BLaER1 treated with 17β-estradiol and CSF1 and Interleukin-3, amounts not matched to agents 10 nM and 100 nM (cell line): Measurements from ENCODE around the gene TARS3.
A peak's percentile ranks its signal among the peaks of the same experiment; 100 is the strongest.

Experiments
- H3K27ac ChIP-seq, 11 experiments: shearing (Covaris generic); formaldehyde crosslinking; 2 replicates each; pipeline ENCODE4 v1.8.1; 2022
- H3K27me3 ChIP-seq, 11 experiments: shearing (Covaris generic); formaldehyde crosslinking; 2 replicates each; pipeline ENCODE4 v1.8.1; 2022
- H3K36me3 ChIP-seq, 11 experiments: shearing (Covaris generic); formaldehyde crosslinking; 2 replicates each; pipeline ENCODE4 v1.8.1; 2022
- H3K4me1 ChIP-seq, 10 experiments: shearing (Covaris generic); formaldehyde crosslinking; 2 replicates each; pipeline ENCODE4 v1.8.1; 2022
- H3K4me2 ChIP-seq, 11 experiments: shearing (Covaris generic); formaldehyde crosslinking; 2 replicates each; pipeline ENCODE4 v1.8.1; 2022
- H3K4me3 ChIP-seq, 10 experiments: shearing (Covaris generic); formaldehyde crosslinking; 2 replicates each; pipeline ENCODE4 v1.8.1; 2022
- H3K9ac ChIP-seq, 11 experiments: shearing (Covaris generic); formaldehyde crosslinking; 2 replicates each; pipeline ENCODE4 v1.8.1; 2022
- H3K9me3 ChIP-seq, 11 experiments: shearing (Covaris generic); formaldehyde crosslinking; replicated peaks in 1 of 11; 2 replicates each; pipeline ENCODE4 v1.8.1; 2022
- H4K20me1 ChIP-seq, 11 experiments: shearing (Covaris generic); formaldehyde crosslinking; 2 replicates each; pipeline ENCODE4 v1.8.1; 2022
- Cebpa-rat ChIP-seq, 11 experiments: shearing (Covaris generic); IDR thresholded peaks; 2 replicates each; pipeline ENCODE4 v1.8.1; 2022

Gene TARS3

GRCh38 chr15:101654171-101654570 is 70.1 kb downstream of the TARS3 start:
- Histone ChIP-seq H3K36me3 (peaks cover 4 to 13% (median 8%) of the 10 kb centered on the region in 11 experiments; a peak in 18 of 22 replicates), H4K20me1 (peaks cover 0 to 22% (median 13%) of the 10 kb centered on the region in 11 experiments; a peak in 10 of 22 replicates), H3K27ac (peak overlapping the region; percentile 92 to 97 (median 95); a peak in 18 of 22 replicates), H3K27me3 (no peaks in the 10 kb centered on the region), H3K4me2 (peak overlapping the region; percentile 70 to 100 (median 97)), H3K9me3 (no peaks in the 10 kb centered on the region), H3K4me3 (peak overlapping the region in 4 of 10 experiments; percentile 71 to 84 (median 78); a peak in 7 of 20 replicates), H3K9ac (peak overlapping the region in 7 of 11 experiments; percentile 10 to 97 (median 92); a peak in 12 of 22 replicates), H3K4me1 (peaks cover 42 to 54% (median 47%) of the 10 kb centered on the region in 10 experiments)
- no peak for TF ChIP-seq Cebpa-rat (IDR thresholded peaks at IDR 0.05)

GRCh38 chr15:101652786-101653430 is 71.4 kb downstream of the TARS3 start:
- H3K27ac ChIP-seq = peak overlapping the region; percentile 92 to 97 (median 95)
- H4K20me1 ChIP-seq = peaks cover 0 to 34% (median 18%) of the 10 kb centered on the region in 11 experiments; a peak in 11 of 22 replicates
- H3K27me3 ChIP-seq = no peaks in the 10 kb centered on the region
- H3K4me2 ChIP-seq = peak overlapping the region; percentile 82 to 100 (median 97)
- peak overlapping the region; percentile 90 to 97 (median 94) for H3K9ac ChIP-seq
- peak overlapping the region; percentile 71 to 84 (median 80) for H3K4me3 ChIP-seq
- H3K4me1 ChIP-seq = peaks cover 42 to 47% (median 46%) of the 10 kb centered on the region in 10 experiments
- TF ChIP-seq Cebpa-rat (IDR thresholded peaks at IDR 0.05) = no peak
- H3K36me3 ChIP-seq = peaks cover 15 to 26% (median 20%) of the 10 kb centered on the region in 11 experiments; a peak in 21 of 22 replicates
- no peaks in the 10 kb centered on the region for H3K9me3 ChIP-seq

- Histone ChIP-seq H3K4me3 (peak within 1 kb of the TSS; percentile 71 to 84 (median 80)), H3K9ac (peak within 1 kb of the TSS; percentile 90 to 97 (median 94)), H3K27me3 (no peaks in the 10 kb centered on the region), H4K20me1 (peaks cover 0 to 41% (median 18%) of the 10 kb centered on the region in 11 experiments; a peak in 12 of 22 replicates), H3K36me3 (peaks cover 22 to 32% (median 26%) of the 10 kb centered on the region in 11 experiments; a peak in 21 of 22 replicates), H3K27ac (peak within 1 kb of the TSS; percentile 92 to 97 (median 95)), H3K9me3 (no peaks in the 10 kb centered on the region), H3K4me2 (peak within 1 kb of the TSS; percentile 91 to 100 (median 97)), H3K4me1 (peaks cover 41 to 47% (median 46%) of the 10 kb centered on the region in 10 experiments)
- TF ChIP-seq Cebpa-rat (IDR thresholded peaks at IDR 0.05) = no peak
Observed at GRCh38 chr15:101652098-101652785, 72.0 kb downstream of the TARS3 start, which contains the start of gene TM2D3. TSS of gene TM2D3 (minus strand) at chr15:101652381. CDS start at chr15:101652361, 20 bp downstream.

DNA sequence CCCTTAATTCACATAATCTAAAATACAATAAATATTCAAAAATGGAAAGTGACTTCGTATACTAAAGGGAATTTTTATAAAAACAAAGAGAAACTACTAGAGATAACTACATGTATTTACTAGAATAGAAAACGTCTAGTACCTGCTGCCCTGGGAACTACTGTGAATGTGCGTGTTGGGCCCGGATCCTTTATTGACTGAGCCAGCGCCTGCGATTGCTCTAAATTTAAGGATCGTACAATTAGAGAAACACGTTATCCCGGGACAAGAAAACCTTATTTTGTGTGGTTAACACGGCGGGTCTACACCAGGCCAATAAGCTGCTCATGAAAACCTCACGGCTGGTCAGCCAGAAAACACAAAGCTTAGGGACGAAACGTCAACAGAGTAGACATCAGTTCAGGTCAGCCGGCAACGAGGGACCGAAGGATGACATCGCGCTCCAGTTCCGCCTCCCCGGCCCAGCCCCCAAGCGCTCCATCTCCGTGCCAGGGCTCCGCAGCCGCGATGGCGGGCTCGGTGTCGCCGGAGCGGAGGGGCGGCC is 72.6 kb downstream of the TARS3 start:
- TF ChIP-seq Cebpa-rat (IDR thresholded peaks at IDR 0.05) = no peak
- Histone ChIP-seq H4K20me1 (peaks cover 0 to 47% (median 18%) of the 10 kb centered on the region in 11 experiments; a peak in 12 of 22 replicates), H3K4me3 (peak overlapping the region; percentile 71 to 84 (median 80)), H3K27me3 (no peaks in the 10 kb centered on the region), H3K27ac (peak overlapping the region; percentile 92 to 97 (median 95)), H3K4me1 (peaks cover 41 to 53% (median 47%) of the 10 kb centered on the region in 10 experiments), H3K9ac (peak overlapping the region; percentile 90 to 97 (median 94)), H3K9me3 (no peaks in the 10 kb centered on the region), H3K4me2 (peak overlapping the region; percentile 91 to 100 (median 95)), H3K36me3 (peaks cover 28 to 38% (median 32%) of the 10 kb centered on the region in 11 experiments)

GRCh38 chr15:101650145-101650544 is 74.1 kb downstream of the TARS3 start:
- peak overlapping the region in 3 of 11 experiments; percentile 92 to 95 (median 94); a peak in 5 of 22 replicates for H3K27ac ChIP-seq

GRCh38 chr15:101648356-101648755 is 75.9 kb downstream of the TARS3 start:
- no peak for TF ChIP-seq Cebpa-rat (IDR thresholded peaks at IDR 0.05)
- Histone ChIP-seq H3K4me1 (peaks cover 30 to 52% (median 40%) of the 10 kb centered on the region in 10 experiments), H3K27me3 (no peaks in the 10 kb centered on the region), H3K36me3 (peaks cover 60 to 71% (median 65%) of the 10 kb centered on the region in 11 experiments), H3K27ac (no peak overlapping the region), H4K20me1 (peaks cover 0 to 62% (median 18%) of the 10 kb centered on the region in 11 experiments; a peak in 12 of 22 replicates), H3K9me3 (no peaks in the 10 kb centered on the region), H3K4me2 (no peak overlapping the region), H3K4me3 (no peak overlapping the region), H3K9ac (no peak overlapping the region; a peak in 1 of 22 replicates)

More at GRCh38 chr15:101650145-101650544, 74.1 kb downstream of the TARS3 start:
- Histone ChIP-seq H3K27me3 (no peaks in the 10 kb centered on the region), H3K4me1 (peaks cover 41 to 59% (median 47%) of the 10 kb centered on the region in 10 experiments), H3K4me2 (peak overlapping the region; percentile 91 to 100 (median 95)), H3K9me3 (no peaks in the 10 kb centered on the region), H3K36me3 (peaks cover 43 to 53% (median 47%) of the 10 kb centered on the region in 11 experiments), H3K4me3 (peak overlapping the region in 8 of 10 experiments; percentile 71 to 84 (median 80); a peak in 12 of 20 replicates), H4K20me1 (peaks cover 0 to 56% (median 18%) of the 10 kb centered on the region in 11 experiments; a peak in 12 of 22 replicates), H3K9ac (peak overlapping the region; percentile 90 to 97 (median 94); a peak in 19 of 22 replicates)
- no peak for TF ChIP-seq Cebpa-rat (IDR thresholded peaks at IDR 0.05)

DNA sequence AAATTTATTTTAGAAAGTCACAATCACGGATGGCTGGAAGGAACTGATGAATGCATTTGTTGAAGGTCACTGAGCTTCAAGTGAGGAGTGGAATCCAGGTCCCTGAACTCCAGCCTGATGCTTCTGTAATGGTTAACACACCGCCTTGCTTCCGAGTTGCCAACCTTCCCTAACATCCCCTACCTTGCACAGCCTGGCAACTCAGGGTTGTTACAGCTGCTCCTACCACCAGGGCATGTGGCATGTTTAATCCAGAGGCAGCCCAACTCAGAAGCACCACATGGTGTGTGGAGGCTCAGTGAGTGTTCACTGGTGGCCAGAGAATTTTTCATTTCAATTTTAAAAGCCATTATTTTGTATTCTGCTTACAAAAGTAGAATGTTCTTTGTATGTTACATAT is 77.0 kb downstream of the TARS3 start:
- Histone ChIP-seq H3K27ac (peak overlapping the region in 3 of 11 experiments; percentile 13 to 42 (median 35); a peak in 4 of 22 replicates), H3K9me3 (no peaks in the 10 kb centered on the region), H3K4me3 (no peak overlapping the region), H3K27me3 (no peaks in the 10 kb centered on the region), H3K36me3 (peaks cover 61 to 82% (median 66%) of the 10 kb centered on the region in 11 experiments), H3K4me2 (no peak overlapping the region; a peak in 1 of 22 replicates), H3K4me1 (peaks cover 36 to 57% (median 43%) of the 10 kb centered on the region in 10 experiments), H4K20me1 (peaks cover 0 to 62% (median 18%) of the 10 kb centered on the region in 11 experiments; a peak in 12 of 22 replicates), H3K9ac (no peak overlapping the region)
- no peak for TF ChIP-seq Cebpa-rat (IDR thresholded peaks at IDR 0.05)

DNA sequence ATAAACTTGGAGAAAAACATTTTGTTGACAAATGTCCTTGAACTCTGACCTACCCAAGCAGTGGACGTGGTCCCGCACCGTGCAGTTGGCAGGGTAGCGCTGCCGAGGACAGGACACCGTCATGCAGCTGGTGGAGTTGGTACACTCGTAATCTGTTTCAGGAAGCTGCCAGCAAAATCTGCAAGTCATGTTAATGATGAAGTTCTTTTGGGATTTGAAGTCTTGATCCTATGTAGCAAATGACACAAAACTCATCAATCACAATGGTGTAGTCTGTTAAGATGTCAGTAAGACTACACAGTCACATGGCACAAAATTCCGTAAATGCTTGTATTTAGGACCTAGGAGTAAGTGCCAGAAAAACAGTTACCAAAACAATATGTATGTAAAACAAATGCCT is 77.6 kb downstream of the TARS3 start:
- Histone ChIP-seq H3K4me2 (peak overlapping the region in 2 of 11 experiments; percentile 7 to 9; a peak in 2 of 22 replicates), H3K27ac (peak overlapping the region in 5 of 11 experiments; percentile 0 to 42 (median 13); a peak in 4 of 22 replicates), H4K20me1 (peaks cover 0 to 62% (median 18%) of the 10 kb centered on the region in 11 experiments; a peak in 12 of 22 replicates), H3K36me3 (peaks cover 61 to 82% (median 66%) of the 10 kb centered on the region in 11 experiments), H3K9me3 (no peaks in the 10 kb centered on the region), H3K4me1 (peaks cover 41 to 63% (median 48%) of the 10 kb centered on the region in 10 experiments), H3K9ac (peak overlapping the region in 1 of 11 experiments; percentile 11; a peak in 1 of 22 replicates), H3K27me3 (no peaks in the 10 kb centered on the region), H3K4me3 (no peak overlapping the region)
- TF ChIP-seq Cebpa-rat (IDR thresholded peaks at IDR 0.05) = no peak
